HL-60 (cell line): ENCODE results near the gene CTNND2.

ENCODE experiments used
- CTCF ChIP-seq: IDR thresholded peaks from one replicate; pipeline ENCODE4 v1.5.1; 2011; ENCODE audit warnings: low read length, control low read depth, inconsistent platforms; ENCODE audit not compliant: insufficient read depth
- GABPA ChIP-seq: IDR thresholded peaks from 2 replicates; pipeline ENCODE4 v1.6.1; 2012; ENCODE audit warnings: low read depth
- POLR2AphosphoS5 ChIP-seq: IDR thresholded peaks from 2 replicates; pipeline ENCODE4 v1.6.1; 2012; ENCODE audit warnings: low read depth
- REST ChIP-seq: IDR thresholded peaks from 2 replicates; pipeline ENCODE4 v1.6.1; 2012; ENCODE audit warnings: low read depth; ENCODE audit not compliant: insufficient replicate concordance

GRCh38 chr5:11240293-11241190 lies 663.7 kb downstream of the CTNND2 start:
- TF ChIP-seq CTCF (no peak), POLR2AphosphoS5 (no peak), REST (no peak), GABPA (no peak)
